PC-9 (cell line): ENCODE data around the gene MELTF.

Experiments
- EZH2 ChIP-seq: fragments of 200-600 bp; sonication (generic); IDR thresholded peaks from 2 replicates; pipeline ENCODE4 v1.8.0; 2017; ENCODE audit warnings: antibody characterized with exemption, low read depth
- TF ChIP-seq, protein P1 (sequence below): fragments of 200-600 bp; sonication (generic); conservative IDR thresholded peaks from 2 replicates; pipeline ENCODE4 v1.6.1; 2017; ENCODE audit warnings: mixed run types, antibody characterized with exemption, mild to moderate bottlenecking, moderate library complexity

DNA sequence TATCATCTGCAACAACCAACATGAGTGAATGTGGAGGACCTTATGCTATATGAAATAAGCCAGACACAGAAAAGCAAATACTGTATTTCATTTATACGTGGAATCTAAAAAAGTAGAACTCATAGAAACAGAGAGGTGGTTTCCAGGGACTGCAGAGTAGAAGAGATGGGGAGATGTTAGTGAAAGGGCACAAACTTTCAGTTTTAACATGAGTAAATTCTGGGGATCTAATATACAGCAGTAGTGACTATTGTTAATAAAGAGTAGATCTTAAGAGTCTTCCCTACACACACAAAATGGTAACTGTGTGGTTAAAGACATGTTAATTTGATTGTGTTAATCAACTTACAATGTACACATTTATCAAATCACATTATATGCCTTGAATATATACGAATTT lies 20.9 kb upstream of the MELTF start:
- TF ChIP-seq, protein P1, sequence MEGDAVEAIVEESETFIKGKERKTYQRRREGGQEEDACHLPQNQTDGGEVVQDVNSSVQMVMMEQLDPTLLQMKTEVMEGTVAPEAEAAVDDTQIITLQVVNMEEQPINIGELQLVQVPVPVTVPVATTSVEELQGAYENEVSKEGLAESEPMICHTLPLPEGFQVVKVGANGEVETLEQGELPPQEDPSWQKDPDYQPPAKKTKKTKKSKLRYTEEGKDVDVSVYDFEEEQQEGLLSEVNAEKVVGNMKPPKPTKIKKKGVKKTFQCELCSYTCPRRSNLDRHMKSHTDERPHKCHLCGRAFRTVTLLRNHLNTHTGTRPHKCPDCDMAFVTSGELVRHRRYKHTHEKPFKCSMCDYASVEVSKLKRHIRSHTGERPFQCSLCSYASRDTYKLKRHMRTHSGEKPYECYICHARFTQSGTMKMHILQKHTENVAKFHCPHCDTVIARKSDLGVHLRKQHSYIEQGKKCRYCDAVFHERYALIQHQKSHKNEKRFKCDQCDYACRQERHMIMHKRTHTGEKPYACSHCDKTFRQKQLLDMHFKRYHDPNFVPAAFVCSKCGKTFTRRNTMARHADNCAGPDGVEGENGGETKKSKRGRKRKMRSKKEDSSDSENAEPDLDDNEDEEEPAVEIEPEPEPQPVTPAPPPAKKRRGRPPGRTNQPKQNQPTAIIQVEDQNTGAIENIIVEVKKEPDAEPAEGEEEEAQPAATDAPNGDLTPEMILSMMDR, result no peak
- no peak for TF ChIP-seq EZH2
